H1 (cell line): ENCODE results near the gene ENPP3. TPM values are rescaled to one million over a fixed set of nuclear protein-coding genes. Genes with fewer than 3 reads are reported as not detected.

Source experiments
- MAFK ChIP-seq: IDR thresholded peaks from 2 replicates; pipeline ENCODE4 v1.6.1; 2012; ENCODE audit warnings: low read depth, mild to moderate bottlenecking, improper control_type of control experiment, low read length
- polyA plus RNA-seq, 7 experiments: library from polyadenylated mRNA; depleted of rRNA in 3 of 7; stranded (reverse) in 5 of 7; unstranded in 2 of 7; fragments of >200 nt in 5 of 7; fragments of 200-250 nt in 2 of 7; gene quantifications; 1 replicate in 5 of 7; 2 replicates in 1 of 7; 4 replicates in 1 of 7; pipeline versions ENCODE4 v1.2.1 to v1.2.3, GENCODE V29; 2011 to 2013; ENCODE audit warnings: missing spikeins in 2 of 7, mixed read lengths in 2 of 7
- total RNA-seq: library from RNA; stranded (reverse); fragmentation: NEBNext Ultra II Directional; extraction: Animal tissue kit (Norgen Biotek cat#: 25700); gene quantifications from 2 replicates; pipeline ENCODE4 v1.2.1, GENCODE V29; 2021

ENPP3 gene
- total and polyA plus RNA-seq, 2 of the 8 experiments (the other 6 are each of a cell fraction or from before 2014, with no cell fraction given): 0.11 TPM; not detected in 1

DNA sequence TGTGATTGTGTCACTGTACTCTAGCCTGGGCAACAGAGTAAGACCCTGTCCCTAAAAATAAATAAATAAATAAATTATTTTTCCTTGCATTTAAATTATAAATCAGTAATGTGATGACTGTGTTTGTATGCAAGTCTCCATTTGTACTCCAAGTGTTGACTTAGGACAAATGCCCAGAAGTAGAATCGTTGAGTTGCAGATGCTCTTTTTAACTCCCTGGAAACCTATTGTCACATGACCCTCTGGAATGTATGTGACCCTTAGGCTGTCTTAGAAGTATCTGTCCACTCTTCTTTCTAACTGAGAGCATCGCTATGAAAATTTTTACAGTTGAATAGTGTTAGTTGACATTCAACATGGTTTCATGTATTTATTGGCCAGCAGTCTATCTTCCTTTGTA is 45.3 kb downstream of the ENPP3 start (continued):
- no peak for TF ChIP-seq MAFK
